ENCODE measurements around the gene TPI1.

- TF ChIP-seq CTCF (conservative IDR thresholded peaks at IDR 0.05; ENCODE audit: low read depth, low read length) (no peak), EZH2 (IDR thresholded peaks at IDR 0.05; ENCODE audit: low read length, unreplicated experiment) (no peak)
Observed at GRCh38 chr12:6820166-6820565, 47.2 kb upstream of the TPI1 start.
